ENCODE results near the gene HDAC4.

GRCh38 chr2:239212121-239212928 is 188.5 kb downstream of the HDAC4 start:
- TF ChIP-seq, protein P1, sequence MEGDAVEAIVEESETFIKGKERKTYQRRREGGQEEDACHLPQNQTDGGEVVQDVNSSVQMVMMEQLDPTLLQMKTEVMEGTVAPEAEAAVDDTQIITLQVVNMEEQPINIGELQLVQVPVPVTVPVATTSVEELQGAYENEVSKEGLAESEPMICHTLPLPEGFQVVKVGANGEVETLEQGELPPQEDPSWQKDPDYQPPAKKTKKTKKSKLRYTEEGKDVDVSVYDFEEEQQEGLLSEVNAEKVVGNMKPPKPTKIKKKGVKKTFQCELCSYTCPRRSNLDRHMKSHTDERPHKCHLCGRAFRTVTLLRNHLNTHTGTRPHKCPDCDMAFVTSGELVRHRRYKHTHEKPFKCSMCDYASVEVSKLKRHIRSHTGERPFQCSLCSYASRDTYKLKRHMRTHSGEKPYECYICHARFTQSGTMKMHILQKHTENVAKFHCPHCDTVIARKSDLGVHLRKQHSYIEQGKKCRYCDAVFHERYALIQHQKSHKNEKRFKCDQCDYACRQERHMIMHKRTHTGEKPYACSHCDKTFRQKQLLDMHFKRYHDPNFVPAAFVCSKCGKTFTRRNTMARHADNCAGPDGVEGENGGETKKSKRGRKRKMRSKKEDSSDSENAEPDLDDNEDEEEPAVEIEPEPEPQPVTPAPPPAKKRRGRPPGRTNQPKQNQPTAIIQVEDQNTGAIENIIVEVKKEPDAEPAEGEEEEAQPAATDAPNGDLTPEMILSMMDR (IDR thresholded peaks at IDR 0.05): no peak
- TF ChIP-seq ZFX (IDR thresholded peaks at IDR 0.05; ENCODE audit: borderline replicate concordance): no peak

Data from 22Rv1 (cell line).